ENCODE data around the gene ZNF224. TPM values are rescaled to one million over a fixed set of nuclear protein-coding genes. Genes with fewer than 3 reads are reported as not detected.

Gene ZNF224
- total and polyA plus RNA-seq, 11 donors: 7.1 to 17.7 (median 11.8) TPM

GRCh38 chr19:44069415-44069814, 24.7 kb upstream of the ZNF224 start:
- Histone ChIP-seq H3K36me3 (peaks cover 0 to 41% (median 22%) of the 10 kb centered on the region in 9 donors), H3K9me3 (peaks cover 0 to 62% (median 28%) of the 10 kb centered on the region in 12 donors), H3K4me1 (peaks cover 0 to 15% (median 8%) of the 10 kb centered on the region in 12 donors), H3K27ac (no peak overlapping the region), H3K27me3 (no peaks in the 10 kb centered on the region), H3K4me3 (no peak overlapping the region)
- no peak for TF ChIP-seq POLR2A (IDR thresholded peaks at IDR 0.05)
- TF ChIP-seq CTCF (IDR thresholded peaks at IDR 0.05): no peak
- ATAC-seq: no peak
- 93 to 98% (median 96%) methylated on average over 1 of the region's 1 CpG for WGBS, 4 donors
- DNase-seq: no peak
- intact Hi-C loops (cut with DNase I): no loop called here

GRCh38 chr19:44071824-44072542, 22.2 kb upstream of the ZNF224 start, which contains the start of gene ZNF284:
ZNF284 (plus strand) TSS chr19:44072159; CDS start chr19:44076390, 4,231 bp downstream.
- TF ChIP-seq POLR2A (IDR thresholded peaks at IDR 0.05) (peak in 1 of 2 donors; percentile 20), CTCF (IDR thresholded peaks at IDR 0.05) (no peak)
- Histone ChIP-seq H3K4me3 (peak within 1 kb of the TSS; percentile 38 to 80 (median 64)), H3K4me1 (peaks cover 0 to 15% (median 8%) of the 10 kb centered on the region in 12 donors), H3K9me3 (peaks cover 0 to 36% (median 8%) of the 10 kb centered on the region in 12 donors), H3K27me3 (no peaks in the 10 kb centered on the region), H3K27ac (peak within 1 kb of the TSS in 9 of 12 donors; percentile 19 to 75 (median 59)), H3K36me3 (peaks cover 0 to 22% (median 7%) of the 10 kb centered on the region in 9 donors)
- intact Hi-C loops (cut with DNase I): loop anchor here in 1 of 10 donors (1.0 kb wide), 1 partner anchor 22 kb away; the partner anchor contains the start of gene ZNF224
- peak; percentile 98 to 100 (median 100) for ATAC-seq
- DNase-seq: peak; percentile 87 to 91 (median 89)
- WGBS, 4 donors: 1% methylated on average over 29 to 40 of the region's 40 CpGs

DNA sequence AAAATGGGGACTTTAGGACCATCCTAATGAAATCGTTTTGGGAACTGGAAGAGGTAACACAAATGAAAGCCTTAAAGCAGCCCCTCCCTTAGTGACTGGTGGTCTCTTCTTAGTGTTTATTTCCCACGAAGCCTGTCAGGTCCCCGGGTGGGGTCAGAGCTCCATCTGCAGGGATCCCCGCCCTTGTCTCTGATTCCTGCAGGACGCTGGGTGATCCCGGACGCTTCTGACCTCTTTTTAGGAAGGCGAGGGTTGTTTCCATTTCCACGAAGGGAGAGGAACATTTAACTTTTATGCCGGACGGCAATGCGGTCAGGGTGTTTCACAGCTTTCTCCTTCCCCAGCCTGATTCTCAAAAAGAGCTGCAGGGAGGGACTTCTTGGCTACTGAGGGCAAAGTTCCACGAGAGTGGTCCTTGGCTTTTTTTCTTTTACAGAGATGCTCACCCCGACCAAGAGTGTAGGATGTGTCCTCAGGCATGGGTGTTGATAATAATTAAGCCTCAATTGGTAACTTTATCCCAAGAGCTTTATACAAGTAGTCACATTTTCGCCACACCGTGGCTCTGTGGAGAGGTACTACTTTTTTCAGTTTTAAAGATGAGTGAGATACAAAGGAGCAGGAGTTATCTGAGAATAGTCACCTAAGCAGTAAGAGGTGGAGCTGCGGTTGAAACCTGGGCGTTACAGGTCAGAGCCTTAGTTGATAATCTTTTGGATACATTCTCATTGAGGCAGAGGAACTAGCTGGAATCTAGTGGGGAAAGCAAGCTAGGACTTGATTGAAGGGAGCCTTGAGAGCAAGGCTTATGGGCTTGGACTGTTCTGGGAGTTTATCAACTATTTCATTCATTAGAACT, 21.4 kb upstream of the ZNF224 start:
- ATAC-seq (peak in 3 of 4 donors; percentile 41 to 45 (median 45)), DNase-seq (no peak)
- H3K4me3 ChIP-seq: peak overlapping the region; percentile 38 to 80 (median 64)
- 19 to 22% (median 22%) methylated on average over 18 of the region's 18 CpGs for WGBS, 4 donors
- intact Hi-C loops (cut with DNase I): loop anchor here in 1 of 10 donors (1.0 kb wide), 1 partner anchor 22 kb away; the partner anchor contains the start of gene ZNF224
- TF ChIP-seq CTCF (IDR thresholded peaks at IDR 0.05): no peak
- no peak for TF ChIP-seq POLR2A (IDR thresholded peaks at IDR 0.05)
- peaks cover 0 to 28% (median 4%) of the 10 kb centered on the region in 12 donors for H3K9me3 ChIP-seq
- H3K27me3 ChIP-seq: no peaks in the 10 kb centered on the region
- H3K4me1 ChIP-seq: peaks cover 0 to 15% (median 8%) of the 10 kb centered on the region in 12 donors
- H3K27ac ChIP-seq: peak overlapping the region in 6 of 12 donors; percentile 19 to 66 (median 52)
- H3K36me3 ChIP-seq: peaks cover 0 to 22% (median 8%) of the 10 kb centered on the region in 9 donors
